GM03348 (cell line): Measurements from ENCODE around the gene MARK4.

Experiments used
- DNase-seq: peaks from one replicate; pipeline ENCODE4 v3.0.0; 2012; ENCODE audit warnings: low spot score

MARK4 gene

DNA sequence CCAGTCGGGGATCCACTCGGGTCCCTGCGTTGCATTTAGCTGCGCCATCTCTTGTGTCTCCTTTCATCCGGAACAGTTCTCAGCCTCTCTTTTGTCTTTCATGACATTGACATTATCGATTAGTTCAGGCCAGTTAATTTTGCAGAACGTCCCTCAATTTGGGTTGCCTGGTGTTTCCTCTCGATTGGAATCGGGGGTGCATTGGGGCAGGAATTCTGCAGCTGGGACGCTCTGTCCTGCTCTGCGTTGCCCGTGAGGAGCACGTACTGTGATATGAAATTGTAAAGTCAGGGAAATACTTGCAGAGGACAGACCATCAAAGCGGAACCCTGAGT, 22.4 kb downstream of the MARK4 start:
- no peak for DNase-seq

DNA sequence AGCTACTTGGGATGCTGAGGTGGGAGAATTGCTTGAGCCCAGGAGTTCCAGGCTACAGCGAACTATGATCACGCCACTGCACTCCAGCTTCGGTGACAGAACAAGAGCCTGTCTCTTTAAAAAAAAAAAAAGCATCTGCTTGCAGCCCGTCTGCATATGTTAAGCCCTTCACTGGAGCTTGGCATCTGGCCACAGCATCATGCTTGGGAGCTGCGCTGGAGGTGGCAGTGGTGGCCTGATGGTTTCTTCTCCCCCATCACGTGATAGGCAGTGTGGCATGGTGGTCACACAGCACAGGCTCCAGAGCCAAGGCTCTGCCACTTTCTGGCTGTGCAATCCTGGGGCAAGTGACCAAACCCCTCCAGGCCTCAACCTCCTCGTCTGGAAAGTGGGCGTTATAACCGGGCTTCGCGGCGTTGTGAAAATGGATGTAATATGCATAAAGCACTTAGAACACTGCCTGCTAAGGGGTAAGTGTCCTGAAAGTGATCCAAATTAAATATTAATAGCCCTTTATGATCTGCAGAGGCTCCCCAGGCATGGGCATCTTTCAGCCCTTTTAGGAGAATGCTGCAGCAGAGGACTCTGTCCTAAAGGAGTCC, 24.4 kb downstream of the MARK4 start:
- DNase-seq, result no peak

DNA sequence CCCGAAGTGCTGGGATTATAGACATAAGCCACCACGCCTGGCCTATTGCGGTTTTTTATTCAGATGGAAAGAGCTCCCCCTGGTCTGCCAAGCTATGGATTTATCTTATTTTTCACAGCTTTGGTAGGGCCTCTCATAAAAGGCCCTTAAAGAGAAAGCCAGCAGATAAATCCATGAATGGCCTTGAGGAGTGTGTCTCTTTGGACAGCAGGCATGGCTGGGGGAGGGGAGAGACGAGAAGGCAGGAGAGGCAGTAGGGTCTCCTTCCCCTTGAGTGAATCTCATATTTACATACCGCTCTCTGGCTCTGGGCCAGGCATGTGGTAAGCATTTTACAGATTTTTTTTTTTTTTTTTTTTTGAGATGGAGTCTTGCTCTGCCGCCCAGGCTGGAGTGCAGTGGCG, 25.2 kb downstream of the MARK4 start:
- no peak for DNase-seq

DNA sequence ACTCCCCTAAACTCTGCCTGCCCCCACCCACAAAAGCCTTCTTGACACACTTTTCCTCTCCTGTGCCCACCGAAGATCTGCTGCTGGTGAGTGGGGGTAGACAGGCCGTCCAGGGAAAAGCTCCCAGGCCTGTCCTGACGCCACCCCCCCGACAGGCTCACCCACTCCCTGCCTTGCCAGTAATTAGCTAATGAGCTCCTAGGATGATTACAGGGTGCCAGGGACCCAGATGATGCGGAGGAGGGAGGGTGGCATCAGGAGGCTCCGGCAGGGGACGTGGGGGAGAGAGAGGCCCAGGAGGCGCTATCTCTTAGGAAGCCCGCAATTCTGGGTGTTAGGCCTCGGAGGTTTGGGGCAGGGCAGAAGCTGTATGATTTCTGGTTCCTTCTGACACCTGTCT, 27.0 kb downstream of the MARK4 start:
- no peak for DNase-seq

DNA sequence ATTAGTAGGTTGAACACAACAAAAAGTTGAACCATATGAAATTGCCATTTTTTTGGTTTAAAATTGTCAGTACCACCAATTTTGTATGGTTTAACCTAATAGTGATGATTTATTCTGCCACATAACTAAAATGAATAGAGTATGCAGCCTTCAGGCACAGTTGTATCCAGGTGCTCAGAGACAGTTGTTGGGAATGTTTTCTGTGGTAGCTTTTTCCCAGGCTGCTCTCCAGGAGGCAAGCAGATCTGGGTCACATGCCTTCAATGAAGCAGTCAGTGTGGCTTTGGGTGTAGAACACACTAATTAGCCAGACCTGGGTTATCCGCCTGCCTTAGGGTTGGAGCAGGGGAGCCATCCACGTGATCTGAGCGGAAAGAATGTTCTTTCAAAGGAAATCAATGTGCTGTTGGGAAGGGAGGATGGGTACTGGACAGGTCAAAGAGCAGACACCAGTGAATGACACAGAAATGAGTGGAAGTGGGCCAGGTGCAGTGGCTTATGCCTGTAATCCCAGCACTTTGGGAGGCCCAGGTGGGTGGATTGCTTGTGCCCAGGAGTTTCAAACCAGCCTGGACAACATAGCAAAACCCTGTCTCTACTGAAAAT, 28.6 kb downstream of the MARK4 start:
- no peak for DNase-seq

DNA sequence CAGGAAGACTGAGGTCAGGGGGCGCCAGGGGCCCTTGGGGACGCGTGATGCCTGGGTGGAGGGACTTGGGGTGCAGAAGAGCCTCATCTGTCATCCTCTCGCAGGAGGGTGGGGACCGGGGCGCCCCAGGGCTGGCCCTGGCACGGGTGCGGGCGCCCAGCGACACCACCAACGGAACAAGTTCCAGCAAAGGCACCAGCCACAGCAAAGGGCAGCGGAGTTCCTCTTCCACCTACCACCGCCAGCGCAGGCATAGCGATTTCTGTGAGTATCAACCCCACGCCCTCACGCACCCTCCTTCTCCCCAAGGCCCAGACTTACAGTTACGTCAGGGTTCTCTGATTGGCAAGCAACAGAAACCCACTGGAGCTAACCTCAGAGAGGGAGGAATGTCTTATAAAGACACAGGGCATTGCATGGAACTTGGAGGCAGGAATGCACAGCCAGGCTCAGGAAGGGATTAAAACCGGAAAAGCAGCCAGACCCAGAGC, 29.4 kb downstream of the MARK4 start:
- DNase-seq, result no peak

DNA sequence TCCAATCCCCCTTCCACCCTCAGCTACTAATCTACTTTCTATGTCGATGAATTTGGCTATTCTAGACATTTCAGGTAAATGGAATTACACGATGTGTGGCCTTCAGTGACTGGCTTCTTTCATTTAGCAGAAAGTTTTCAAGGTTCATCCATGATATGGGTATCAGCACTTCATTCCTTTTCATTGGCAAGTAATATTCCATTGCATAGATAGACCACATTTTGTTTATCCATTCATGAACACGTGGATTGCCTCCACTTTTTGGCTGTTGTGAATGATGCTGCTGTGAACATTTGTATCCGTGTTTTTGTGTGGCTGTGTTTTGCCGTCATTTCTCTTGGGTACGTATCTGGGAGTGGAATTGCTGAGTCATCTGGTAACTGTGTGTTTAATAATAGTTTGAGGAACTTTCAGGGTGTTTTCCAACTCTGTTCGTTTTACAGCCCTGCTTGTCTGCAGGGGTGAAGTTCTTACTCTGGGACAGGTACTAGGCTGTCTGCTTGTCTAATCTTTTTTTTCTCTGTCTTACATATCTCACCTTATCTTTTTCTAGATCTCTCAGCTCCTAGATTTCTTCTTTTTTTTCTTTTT, 32.5 kb downstream of the MARK4 start:
- no peak for DNase-seq

DNA sequence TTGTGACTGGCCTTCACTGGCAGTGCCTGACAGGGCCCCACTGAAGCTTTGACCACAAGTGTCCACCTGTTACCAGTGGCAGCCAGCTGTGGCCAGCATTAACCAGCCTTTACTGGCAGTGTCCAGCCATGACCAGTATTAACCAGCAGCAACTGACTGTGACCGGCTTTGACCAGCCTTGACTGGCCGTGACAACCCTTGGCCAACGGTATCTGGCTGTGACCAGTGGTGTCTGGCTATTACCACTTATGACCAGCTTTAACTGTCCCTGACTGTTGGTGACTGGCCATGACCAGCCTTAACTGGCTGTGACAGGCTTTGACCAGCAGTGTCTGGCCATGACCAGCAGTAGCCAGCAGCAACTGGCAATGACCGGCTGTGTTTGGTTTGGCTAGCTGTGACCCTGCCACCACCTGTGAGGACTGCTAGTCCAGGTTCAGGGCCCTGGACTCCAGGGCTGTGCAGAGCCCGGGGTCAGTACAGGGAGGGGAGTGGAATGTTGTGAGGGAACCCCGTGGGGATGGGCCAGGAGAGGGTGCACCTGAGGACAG, 39.4 kb downstream of the MARK4 start:
- DNase-seq, result no peak

DNA sequence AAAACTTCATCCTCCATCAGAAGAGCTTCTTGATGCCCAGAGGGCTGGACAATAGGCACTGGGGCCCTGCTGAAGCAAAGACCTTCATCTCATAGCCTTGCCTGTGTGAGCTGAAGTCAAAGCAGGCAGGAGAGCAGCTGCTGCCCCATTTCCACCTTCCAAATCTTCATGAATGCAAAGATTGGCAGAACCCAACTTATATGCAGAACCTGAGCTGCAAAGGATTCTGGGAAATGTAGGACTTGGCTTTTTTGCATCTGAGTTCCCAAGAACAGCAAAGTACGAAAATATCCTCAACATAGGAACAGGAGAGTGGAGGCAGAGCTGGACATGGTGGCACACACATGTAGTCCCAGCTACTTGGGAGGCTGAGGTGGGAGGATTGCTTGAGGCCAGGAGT, 40.8 kb downstream of the MARK4 start:
- DNase-seq, result no peak

DNA sequence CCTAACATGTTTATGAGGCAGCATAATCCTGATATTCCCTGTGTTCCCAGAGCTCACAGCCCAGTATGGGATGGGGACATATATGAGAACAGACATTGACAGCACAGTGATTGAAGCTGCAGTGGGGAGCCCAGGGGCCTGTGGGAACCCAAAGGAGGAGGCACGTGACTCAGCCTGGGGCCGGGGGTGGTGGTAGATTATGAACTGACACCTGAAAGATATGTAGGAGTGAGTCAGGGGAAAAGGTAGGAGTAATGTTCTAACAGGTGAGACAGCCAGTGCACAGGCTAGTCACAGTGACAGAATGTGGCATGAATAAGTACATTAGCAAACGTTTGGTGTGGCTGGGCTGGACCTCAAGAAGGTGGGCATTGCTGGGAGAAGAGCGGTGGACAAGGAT, 42.6 kb downstream of the MARK4 start:
- DNase-seq, result no peak

DNA sequence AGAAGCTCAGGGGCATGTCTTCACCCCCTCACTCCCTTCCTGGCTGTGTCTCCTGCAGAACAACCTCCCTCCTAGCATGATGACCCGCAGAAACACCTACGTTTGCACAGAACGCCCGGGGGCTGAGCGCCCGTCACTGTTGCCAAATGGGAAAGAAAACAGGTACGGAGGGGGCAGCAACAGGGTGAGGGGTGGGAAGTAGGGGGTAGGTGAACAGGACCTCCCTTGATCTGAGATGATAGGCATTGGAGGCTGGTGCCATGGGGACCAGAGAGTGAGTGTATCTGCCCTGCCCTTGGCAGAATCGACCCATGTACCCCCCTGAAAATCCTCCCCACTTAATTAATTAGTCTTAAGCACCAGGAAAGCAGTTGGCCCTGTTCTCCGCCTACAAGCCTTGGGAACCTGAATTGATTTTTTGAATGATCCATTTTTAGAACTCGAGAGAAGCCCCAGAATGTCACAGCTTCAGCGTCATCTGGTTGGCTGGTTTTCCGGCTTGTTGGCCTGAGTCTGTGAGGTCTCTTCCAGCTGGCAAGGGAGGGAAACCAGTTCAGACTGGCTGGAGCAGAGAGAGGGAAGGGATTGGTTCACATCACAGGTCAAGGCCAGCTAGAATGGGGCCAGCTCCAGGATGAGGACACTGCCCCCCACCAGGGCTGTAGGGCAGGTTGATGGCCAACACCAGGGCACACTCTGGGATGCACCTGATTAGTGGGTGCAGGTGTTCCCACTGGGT, 43.4 kb downstream of the MARK4 start:
- no peak for DNase-seq

DNA sequence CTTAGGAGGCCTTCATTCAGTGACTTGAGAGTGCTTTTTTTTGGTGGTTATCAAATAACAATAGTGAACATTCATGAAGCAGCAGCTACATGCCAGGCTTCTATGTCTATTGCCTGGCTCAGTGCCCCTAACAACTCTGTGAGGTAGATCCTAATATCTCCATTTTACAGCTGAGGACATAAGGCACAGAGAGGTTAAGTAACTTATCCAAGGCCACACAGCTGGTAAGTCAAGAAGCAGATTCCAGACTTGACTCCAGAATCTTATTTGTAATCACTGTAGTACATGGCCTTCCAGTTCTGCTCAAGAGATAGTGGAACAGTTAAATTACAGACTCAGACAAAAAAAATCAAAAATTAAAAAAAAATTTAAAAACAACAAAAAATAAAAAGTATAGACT, 44.8 kb downstream of the MARK4 start:
- no peak for DNase-seq

DNA sequence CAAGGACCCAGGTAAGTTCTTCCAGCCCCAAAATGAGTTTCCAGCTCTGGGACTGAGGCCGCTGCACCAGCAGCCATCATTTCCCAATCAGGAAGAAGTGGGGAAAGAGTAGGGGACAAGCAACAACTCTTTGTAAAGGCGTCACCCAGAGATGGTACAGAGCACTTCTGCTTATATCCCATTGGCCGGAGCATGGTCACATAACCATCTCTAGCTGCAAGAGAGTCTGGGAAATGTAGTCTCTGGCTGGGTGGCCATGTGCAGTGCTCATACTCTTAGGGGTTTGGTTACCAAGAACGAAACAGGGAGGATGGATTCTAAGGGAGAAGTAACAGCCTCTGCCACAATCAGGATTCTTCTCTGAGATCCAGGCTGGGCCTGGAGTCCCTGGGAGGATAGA, 45.3 kb downstream of the MARK4 start:
- no peak for DNase-seq

DNA sequence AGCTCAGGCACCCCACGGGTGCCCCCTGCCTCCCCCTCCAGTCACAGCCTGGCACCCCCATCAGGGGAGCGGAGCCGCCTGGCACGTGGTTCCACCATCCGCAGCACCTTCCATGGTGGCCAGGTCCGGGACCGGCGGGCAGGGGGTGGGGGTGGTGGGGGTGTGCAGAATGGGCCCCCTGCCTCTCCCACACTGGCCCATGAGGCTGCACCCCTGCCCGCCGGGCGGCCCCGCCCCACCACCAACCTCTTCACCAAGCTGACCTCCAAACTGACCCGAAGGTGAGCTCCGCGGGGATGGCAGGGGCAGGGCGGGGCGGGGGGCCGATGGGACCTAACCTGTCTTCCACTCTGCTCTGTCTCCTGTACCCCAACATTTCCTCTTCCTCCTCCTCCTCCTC, 46.6 kb downstream of the MARK4 start:
- DNase-seq, result no peak

DNA sequence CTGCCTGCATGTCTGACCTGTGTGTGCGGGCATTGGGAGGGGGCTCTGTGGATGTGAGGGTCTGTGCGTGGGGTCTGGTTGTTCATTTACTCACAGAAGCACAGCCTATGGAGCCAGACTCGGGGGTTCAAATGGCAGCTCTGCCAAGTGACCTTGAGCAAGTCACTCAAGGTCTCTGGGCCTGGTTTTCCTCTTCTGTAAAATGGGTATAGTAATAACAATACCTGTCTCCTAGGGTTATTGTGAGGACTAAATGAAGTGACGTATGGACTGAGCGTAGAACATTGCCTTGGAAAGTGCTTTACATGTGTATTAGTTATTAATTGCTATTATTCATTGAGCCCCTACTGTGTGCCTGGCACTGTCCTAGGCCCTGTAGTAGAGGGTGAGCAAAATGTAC, 47.2 kb downstream of the MARK4 start:
- DNase-seq, result no peak

DNA sequence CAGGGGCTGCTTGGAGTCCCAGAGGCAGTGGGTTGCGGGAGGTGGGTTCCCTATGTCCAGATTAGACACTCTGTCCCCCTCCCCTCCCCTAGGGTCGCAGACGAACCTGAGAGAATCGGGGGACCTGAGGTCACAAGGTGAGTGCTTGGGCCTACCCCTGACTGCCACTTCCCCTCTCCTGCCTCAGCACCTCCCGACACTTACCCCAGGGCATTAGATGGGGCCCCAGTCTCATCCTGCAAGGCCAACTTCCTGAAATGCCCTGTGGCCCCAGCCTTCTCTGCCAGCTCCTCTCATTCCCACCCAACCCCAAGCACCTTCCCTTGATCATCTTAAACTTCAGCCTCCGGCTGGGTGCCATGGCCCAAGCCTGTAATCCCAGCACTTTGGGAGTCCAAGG, 48.6 kb downstream of the MARK4 start:
- no peak for DNase-seq

DNA sequence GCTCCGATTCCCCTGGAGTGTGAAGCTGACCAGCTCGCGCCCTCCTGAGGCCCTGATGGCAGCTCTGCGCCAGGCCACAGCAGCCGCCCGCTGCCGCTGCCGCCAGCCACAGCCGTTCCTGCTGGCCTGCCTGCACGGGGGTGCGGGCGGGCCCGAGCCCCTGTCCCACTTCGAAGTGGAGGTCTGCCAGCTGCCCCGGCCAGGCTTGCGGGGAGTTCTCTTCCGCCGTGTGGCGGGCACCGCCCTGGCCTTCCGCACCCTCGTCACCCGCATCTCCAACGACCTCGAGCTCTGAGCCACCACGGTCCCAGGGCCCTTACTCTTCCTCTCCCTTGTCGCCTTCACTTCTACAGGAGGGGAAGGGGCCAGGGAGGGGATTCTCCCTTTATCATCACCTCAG, 51.3 kb downstream of the MARK4 start:
- DNase-seq, result no peak

DNA sequence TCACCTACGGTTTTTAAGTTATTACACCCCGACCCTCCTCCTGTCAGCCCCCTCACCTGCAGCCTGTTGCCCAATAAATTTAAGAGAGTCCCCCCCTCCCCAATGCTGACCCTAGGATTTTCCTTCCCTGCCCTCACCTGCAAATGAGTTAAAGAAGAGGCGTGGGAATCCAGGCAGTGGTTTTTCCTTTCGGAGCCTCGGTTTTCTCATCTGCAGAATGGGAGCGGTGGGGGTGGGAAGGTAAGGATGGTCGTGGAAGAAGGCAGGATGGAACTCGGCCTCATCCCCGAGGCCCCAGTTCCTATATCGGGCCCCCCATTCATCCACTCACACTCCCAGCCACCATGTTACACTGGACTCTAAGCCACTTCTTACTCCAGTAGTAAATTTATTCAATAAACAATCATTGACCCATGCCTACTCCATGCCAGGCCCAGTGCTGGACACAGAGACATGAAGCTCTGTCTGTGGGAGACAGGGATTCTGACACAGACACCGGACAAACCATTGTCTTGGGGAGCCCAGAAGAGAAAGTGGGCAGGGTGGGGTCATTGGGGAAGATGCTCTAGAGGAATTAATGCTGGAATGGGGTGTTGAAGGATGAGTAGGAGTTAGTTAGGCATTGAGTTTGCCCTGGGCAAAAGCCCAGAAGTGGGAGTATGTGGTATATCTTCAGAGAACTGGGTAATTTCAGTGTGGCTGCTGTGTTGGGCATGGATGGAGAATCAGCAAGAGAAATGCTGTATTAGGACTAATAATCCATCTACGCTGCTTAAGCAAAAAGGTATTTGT, 52.4 kb downstream of the MARK4 start:
- DNase-seq, result no peak

DNA sequence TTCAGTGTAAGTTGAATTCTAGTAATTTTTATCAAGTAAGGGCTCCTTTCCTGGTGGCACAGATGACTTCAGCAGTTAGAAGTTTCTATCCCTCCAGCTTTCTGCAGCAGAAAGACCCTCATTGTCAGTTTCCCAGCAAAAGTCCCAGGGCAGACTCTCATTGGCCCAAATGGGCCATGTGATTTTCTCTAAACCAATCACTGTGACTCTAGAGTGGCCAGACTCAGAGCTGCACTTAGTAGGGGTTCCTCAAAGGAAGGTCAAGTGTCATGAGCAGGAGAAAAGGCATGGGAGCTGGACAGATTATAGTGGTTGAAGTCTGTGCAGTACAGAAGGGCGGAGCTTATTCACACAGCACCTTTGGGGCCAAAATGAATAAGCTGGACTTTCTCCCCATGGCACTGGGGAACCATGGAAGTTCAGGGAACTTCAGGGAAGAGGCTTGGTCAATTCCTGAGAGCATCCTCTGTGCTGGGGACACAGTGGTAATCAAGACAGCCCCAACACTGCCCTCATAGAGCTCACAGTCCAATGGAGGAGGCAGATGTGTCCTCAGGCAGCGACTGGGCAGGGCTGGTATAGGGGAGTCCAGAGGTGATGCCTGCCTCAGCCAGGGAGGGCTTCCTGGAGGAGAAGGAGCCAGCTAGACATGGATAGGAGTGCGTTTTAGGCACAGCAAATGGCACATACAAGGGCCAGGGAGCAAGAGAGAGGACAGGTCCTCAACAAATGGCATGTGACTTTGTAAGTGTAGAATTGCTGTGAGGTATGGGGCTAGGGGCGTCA, 53.3 kb downstream of the MARK4 start:
- no peak for DNase-seq

DNA sequence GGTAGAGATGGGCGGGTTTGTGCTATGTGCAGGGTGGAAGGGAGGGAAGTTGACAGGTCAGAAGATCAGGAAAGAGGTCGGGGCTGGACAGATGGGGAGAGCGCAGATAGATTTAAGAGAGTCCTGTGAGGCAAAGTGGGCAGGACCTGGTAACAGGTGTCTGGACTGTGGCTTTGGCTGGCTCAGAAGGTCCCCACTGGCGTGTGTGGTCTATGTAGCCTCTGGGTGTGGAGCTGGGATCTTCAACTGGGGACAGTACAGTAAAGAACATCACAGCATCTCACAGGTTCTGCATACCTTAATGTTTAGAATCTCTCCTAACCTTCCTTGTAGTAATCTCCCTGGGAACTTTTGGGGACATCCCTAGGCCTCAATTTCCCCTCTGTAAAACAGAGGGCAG, 53.9 kb downstream of the MARK4 start:
- DNase-seq, result no peak

DNA sequence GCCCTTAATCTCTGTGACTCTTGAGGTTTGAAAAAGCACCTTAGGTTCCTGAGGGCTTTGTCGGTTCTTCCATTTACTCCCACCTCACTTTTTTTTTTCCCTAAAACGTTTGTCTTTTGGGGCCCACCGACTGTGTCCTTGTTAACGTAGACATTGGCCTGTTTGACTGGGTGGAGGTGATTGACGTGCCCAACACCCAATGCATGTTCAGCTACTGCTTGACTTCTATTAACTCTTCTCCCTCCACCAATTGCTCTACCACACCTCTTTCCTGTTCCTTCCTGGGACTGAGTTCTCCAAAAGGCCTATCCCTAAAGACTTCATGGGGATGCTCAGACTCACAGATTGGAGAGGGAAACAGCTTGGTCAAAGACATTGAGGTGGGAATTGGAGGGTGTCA, 54.4 kb downstream of the MARK4 start:
- no peak for DNase-seq
